Activated CD8-positive, alpha-beta memory T cell treated with anti-CD3 and anti-CD28 coated beads, Interleukin-2, amount 10 ng/mL, durations not matched to agents 7 days and 5 days (primary cell): ENCODE results near the gene TAOK2. TPM values are rescaled to one million over a fixed set of nuclear protein-coding genes. Genes with fewer than 3 reads are reported as not detected.
"Not testable (repeated sequence)": the region's sequence is repeated elsewhere in the genome, so short reads cannot be mapped to it uniquely, and the experiment has no call there.

Experiments
- ATAC-seq: fragments of 150-1000 bp; cut with Tn5 transposase; one replicate; pipeline ENCODE4 v1.10.0; 2021; ENCODE audit warnings: moderate library complexity
- CTCF ChIA-PET: fragments of 350-600 bp; sonication (Branson Sonifier 250); formaldehyde crosslinking; loops from one replicate; lab custom pipeline; 2021; ENCODE audit warnings: antibody characterized with exemption; lab: Charles Lee
- DNase-seq: peaks from one replicate; pipeline ENCODE4 v3.0.0-alpha.2; 2020
- H3K27ac Mint-ChIP-seq: one replicate; pipeline ENCODE4 v1.8.0; 2021; ENCODE audit warnings: mild to moderate bottlenecking, mixed read lengths
- H3K27me3 Mint-ChIP-seq: one replicate; pipeline ENCODE4 v1.8.0; 2021; ENCODE audit warnings: mixed read lengths
- H3K36me3 Mint-ChIP-seq: one replicate; pipeline ENCODE4 v1.8.0; 2021; ENCODE audit warnings: mild to moderate bottlenecking, mixed read lengths
- H3K4me1 Mint-ChIP-seq: one replicate; pipeline ENCODE4 v1.8.0; 2021; ENCODE audit warnings: mixed read lengths
- H3K4me3 Mint-ChIP-seq: one replicate; pipeline ENCODE4 v1.8.0; 2021; ENCODE audit warnings: mild to moderate bottlenecking, moderate library complexity, mixed read lengths
- H3K9me3 Mint-ChIP-seq: one replicate; pipeline ENCODE4 v1.8.0; 2022; ENCODE audit warnings: low read depth, mixed read lengths
- total RNA-seq, 2 experiments: library from RNA; stranded (reverse); gene quantifications; one replicate each; pipeline ENCODE4 v1.2.3, GENCODE V29; 2021

TAOK2 gene
- total RNA-seq, 2 experiments from 2014 or later = 51.1 to 55.3 TPM

DNA sequence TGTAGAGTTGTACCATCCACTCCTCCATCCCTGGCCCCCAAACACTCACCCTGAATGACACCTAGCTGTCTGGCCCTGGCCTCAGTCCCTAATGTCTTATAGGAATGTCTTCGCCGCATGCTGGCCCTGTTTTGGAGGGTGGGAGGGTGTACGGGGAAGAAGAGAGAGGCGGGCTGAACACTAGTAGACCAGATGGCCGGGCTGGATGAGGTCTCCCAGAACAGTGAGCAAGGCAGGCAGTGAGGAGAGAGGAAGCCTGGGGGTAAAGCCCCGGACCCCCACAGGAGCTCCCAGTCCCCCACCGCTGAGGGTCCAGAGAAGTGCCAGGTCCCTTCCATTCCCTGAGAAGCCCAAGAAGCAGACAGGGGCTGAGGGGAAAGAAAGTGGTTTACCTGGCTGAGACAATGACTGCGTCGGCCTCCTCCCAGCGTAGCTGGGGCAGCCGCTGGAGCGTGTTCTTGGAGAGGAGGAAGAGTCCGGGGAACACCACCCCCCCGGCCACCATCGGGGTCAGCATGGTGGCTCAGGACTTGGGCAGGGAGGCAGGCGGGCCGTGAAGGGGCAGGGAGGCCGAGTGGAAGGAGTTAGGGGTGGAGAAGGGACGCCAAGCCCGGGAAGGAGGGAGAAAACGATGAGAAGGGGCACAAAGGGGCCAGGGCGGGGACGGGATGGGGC, 56.5 kb downstream of the TAOK2 start:
- CTCF ChIA-PET = interaction anchor here (0.6 to 4.1 kb wide), 4 partner anchors 9 to 181 kb away, joined by 3 to 39 read pairs (median 28); no protein-coding TSS in a partner anchor
- H3K9me3 Mint-ChIP-seq = no peaks in the 10 kb centered on the region
- no peak overlapping the region for H3K27ac Mint-ChIP-seq
- H3K36me3 Mint-ChIP-seq = no peaks in the 10 kb centered on the region
- H3K4me3 Mint-ChIP-seq = no peak overlapping the region
- no peak for DNase-seq
- peaks cover 65% of the 10 kb centered on the region for H3K27me3 Mint-ChIP-seq
- no peak for ATAC-seq
- H3K4me1 Mint-ChIP-seq = peaks cover 17% of the 10 kb centered on the region

DNA sequence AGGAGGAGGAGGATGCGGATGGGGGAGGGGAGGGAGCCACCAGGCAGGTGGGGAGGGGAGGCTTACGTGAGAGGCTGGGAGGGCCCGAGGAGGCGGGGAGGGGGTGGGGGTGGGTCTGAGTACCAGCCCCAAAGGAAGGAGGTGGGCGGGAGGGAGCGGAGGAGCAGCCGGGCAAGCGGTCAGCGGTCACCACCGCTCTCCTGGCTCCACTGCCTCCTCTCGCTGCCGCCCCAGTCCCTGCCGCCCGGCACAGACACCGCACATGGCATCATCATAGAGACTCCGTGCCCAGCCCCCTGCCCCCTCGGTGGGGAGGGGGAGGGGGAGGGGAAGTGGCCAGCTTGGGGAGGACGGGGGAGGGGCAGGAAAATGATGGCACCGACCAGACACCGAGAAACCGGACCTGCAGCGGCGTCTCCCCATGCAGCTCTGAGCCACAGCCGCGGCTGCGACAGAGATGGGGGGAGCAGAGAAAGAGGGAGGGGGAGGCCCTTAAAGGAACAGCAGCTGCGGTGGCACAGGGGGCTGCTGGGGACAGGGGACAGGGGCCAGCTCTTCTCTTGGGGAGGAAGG, 57.3 kb downstream of the TAOK2 start, which contains the start of gene TLCD3B:
Gene TLCD3B, minus strand, starts transcription at position 431 of the 573 bp plus-strand sequence. CDS start 744 bp downstream, outside the sequence.
- no peak within 1 kb of the TSS for H3K4me3 Mint-ChIP-seq
- no peak for ATAC-seq
- DNase-seq = no peak
- H3K4me1 Mint-ChIP-seq = peaks cover 21% of the 10 kb centered on the region
- H3K9me3 Mint-ChIP-seq = no peaks in the 10 kb centered on the region
- no peaks in the 10 kb centered on the region for H3K36me3 Mint-ChIP-seq
- peaks cover 67% of the 10 kb centered on the region for H3K27me3 Mint-ChIP-seq
- H3K27ac Mint-ChIP-seq = no peak within 1 kb of the TSS
- CTCF ChIA-PET = interaction anchor here (0.7 to 4.1 kb wide), 17 partner anchors 8 to 339 kb away, joined by 3 to 40 read pairs (median 12); partner anchors contain the start of genes ALDOA, C16orf92, HIRIP3 and INO80E

DNA sequence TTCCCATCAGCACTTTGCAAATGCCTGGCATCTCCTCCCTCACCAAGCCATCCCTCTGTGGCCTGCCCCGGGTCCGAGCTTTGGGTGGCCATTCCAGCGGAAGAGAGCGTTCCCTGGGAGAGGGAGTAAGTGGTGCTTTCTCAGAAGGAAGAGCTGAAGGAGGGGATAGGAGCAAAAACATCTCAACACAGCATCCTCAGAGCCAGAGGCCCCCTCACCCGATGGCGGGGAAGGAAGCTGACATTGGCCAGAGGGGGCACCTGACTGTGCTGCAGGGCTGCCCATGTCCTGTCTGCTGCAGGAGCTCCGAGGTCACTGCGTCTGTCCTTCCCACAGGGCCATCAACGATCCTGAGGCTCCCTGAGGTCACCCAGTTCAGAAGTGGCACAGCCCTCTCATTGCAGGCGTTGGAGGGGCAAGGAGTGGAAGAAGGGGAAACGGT, 57.8 kb downstream of the TAOK2 start:
- DNase-seq (no peak), ATAC-seq (no peak)
- peaks cover 21% of the 10 kb centered on the region for H3K4me1 Mint-ChIP-seq
- no peaks in the 10 kb centered on the region for H3K9me3 Mint-ChIP-seq
- H3K27me3 Mint-ChIP-seq = peaks cover 70% of the 10 kb centered on the region
- H3K4me3 Mint-ChIP-seq = no peak overlapping the region
- CTCF ChIA-PET = interaction anchor here (0.6 to 4.1 kb wide), 35 partner anchors 8 to 915 kb away, joined by 3 to 40 read pairs (median 6); partner anchors contain the start of genes ALDOA, ASPHD1, C16orf92 and CDIPT
- H3K27ac Mint-ChIP-seq = no peak overlapping the region
- H3K36me3 Mint-ChIP-seq = no peaks in the 10 kb centered on the region

DNA sequence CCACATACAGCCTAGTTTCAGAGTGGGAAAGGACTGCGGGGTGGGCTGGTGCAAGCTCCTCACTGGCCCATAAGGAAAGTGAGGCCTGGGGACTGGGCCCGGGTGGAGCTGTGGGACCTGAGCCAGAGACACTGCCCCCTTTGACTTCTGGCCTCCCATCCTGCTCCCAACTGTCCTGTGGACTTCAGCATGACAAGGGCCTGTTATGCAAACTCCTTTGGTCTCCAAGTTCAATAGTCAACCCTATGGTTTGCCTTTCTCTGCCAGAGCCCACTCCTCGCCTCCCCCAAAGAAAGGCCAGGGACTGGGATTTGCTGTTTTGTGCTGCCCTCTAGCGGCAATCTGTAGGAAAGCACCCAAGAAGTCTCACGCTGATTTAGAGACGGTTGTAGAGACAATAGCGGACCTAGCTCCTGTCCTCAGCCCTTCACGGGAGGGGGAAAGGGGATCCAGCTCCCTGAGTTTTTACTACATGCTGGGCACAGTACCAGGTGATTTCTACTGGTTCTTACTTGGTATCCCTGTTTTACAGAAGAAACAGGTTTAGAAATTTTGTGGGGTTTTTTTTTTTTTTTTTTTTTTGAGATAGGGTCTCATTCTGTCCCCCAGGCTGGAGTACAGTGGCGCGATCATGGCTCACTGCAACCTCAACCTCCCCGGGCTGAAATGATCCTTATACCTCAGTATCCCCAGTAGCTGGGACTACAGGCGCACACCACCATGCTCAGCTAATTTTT, 58.6 kb downstream of the TAOK2 start:
- Mint-ChIP-seq H3K4me3 (no peak overlapping the region), H3K27ac (no peak overlapping the region), H3K9me3 (no peaks in the 10 kb centered on the region), H3K4me1 (peaks cover 21% of the 10 kb centered on the region), H3K36me3 (no peaks in the 10 kb centered on the region), H3K27me3 (peaks cover 64% of the 10 kb centered on the region)
- peak; percentile 70 for ATAC-seq
- CTCF ChIA-PET = interaction anchor here (0.6 to 4.1 kb wide), 53 partner anchors 9 to 1048 kb away, joined by 3 to 40 read pairs (median 5); partner anchors contain the start of genes ALDOA, ASPHD1, C16orf92 and CDIPT
- DNase-seq = peak; percentile 80

DNA sequence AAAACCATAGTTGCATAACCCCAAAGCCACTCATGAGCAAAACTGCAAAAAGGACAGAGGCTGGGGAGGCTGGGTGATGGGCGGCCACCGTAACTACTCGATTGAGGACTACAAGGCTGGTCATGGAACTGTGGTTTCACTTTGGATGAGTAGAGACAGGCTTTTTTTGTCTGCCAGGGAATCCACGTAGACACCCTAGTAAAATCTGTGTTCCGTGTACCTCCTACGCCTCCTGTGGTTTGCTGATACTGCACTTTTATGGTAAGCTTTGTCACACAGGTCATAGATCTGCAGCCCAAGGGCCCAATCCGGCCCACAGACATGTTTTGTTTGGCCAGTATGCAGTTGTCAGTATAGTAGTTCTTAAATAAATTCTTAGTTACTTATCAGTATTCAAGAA, 59.6 kb downstream of the TAOK2 start:
- Mint-ChIP-seq H3K27me3 (peaks cover 57% of the 10 kb centered on the region), H3K9me3 (no peaks in the 10 kb centered on the region), H3K27ac (no peak overlapping the region), H3K4me3 (no peak overlapping the region), H3K4me1 (peaks cover 21% of the 10 kb centered on the region), H3K36me3 (no peaks in the 10 kb centered on the region)
- CTCF ChIA-PET = interaction anchor here (1.1 to 4.1 kb wide), 13 partner anchors 9 to 332 kb away, joined by 3 to 40 read pairs (median 11); partner anchors contain the start of genes HIRIP3, INO80E and TBX6
- DNase-seq (no peak), ATAC-seq (no peak)

DNA sequence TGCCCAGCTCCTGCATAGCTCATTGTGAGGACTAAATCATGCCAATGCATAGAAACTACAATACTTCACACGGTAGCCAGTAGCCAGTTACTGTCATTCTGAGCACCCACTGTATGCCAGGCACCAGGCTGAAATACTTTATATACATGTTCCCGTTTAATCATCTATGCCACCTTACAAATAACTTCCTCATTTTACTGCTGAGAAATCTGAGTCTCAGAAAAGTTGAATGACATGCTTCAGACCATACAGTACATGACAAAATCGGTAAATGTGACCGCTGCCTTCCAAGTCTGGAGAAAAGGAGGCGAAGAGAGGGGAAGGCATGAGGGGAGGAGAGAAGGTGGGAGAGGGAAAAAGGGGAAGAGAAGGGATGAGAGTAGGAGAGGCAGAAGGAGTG, 66.6 kb downstream of the TAOK2 start:
- H3K27ac Mint-ChIP-seq = no peak overlapping the region
- ATAC-seq (no peak), DNase-seq (no peak)
- no peaks in the 10 kb centered on the region for H3K36me3 Mint-ChIP-seq
- H3K4me1 Mint-ChIP-seq = peaks cover 6% of the 10 kb centered on the region
- CTCF ChIA-PET = interaction anchor here (1.4 to 6.0 kb wide), 2 partner anchors 8 to 13 kb away, joined by 4 to 37 read pairs; partner anchors contain the start of gene TLCD3B
- peaks cover 2% of the 10 kb centered on the region for H3K9me3 Mint-ChIP-seq
- H3K4me3 Mint-ChIP-seq = no peak overlapping the region
- peaks cover 28% of the 10 kb centered on the region for H3K27me3 Mint-ChIP-seq

DNA sequence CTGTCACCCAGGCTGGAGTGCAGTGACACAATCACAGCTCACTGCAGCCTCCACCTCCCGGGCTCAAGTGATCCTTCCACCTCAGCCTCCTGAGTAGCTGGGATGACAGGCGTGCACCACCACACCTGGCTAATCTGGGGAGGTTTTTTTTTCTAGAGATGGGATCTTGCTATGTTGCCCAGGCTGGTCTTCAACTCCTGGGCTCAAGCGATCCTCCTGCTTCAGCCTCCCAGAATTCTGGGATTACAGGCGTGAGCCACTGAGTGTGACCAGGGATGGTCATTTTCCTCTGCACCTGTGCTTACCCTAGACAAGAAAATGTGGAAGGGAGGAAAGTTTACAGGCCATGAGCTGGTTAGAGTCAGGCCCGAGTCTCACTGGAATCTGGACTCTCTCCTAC, 67.0 kb downstream of the TAOK2 start:
- H3K27me3 Mint-ChIP-seq = peaks cover 23% of the 10 kb centered on the region
- ATAC-seq, H3K4me3 Mint-ChIP-seq, H3K4me1 Mint-ChIP-seq, H3K27ac Mint-ChIP-seq, H3K9me3 Mint-ChIP-seq, H3K36me3 Mint-ChIP-seq, DNase-seq: not testable (repeated sequence)
- CTCF ChIA-PET = interaction anchor here (1.1 to 6.0 kb wide), 3 partner anchors 9 to 102 kb away, joined by 4 to 37 read pairs (median 4); partner anchors contain the start of gene TLCD3B

DNA sequence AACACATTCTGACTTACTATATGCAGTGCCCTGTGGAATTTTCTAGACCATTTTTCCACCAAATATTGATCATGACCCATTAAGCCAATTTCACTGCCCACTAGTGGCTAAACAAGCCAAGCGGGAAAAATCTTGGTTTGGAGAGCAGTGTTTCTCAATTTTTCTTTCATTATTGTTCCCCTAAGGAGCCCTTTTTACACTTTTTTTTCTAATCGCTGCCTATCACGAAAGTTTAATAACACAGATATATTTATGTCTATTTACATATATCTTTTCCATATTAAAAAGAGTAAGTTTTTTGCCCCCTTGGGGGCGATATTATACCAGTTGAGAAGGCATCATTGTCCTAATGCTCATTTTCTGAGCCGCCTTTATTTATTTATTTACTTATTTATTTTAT, 68.2 kb downstream of the TAOK2 start:
- ATAC-seq = no peak
- H3K27me3 Mint-ChIP-seq = peaks cover 19% of the 10 kb centered on the region
- CTCF ChIA-PET = interaction anchor here (1.1 to 6.0 kb wide), 3 partner anchors 10 to 101 kb away, joined by 4 to 37 read pairs (median 4); partner anchors contain the start of genes ALDOA and TLCD3B
- peaks cover 3% of the 10 kb centered on the region for H3K9me3 Mint-ChIP-seq
- H3K36me3 Mint-ChIP-seq = no peaks in the 10 kb centered on the region
- H3K27ac Mint-ChIP-seq = no peak overlapping the region
- no peak for DNase-seq
- no peak overlapping the region for H3K4me3 Mint-ChIP-seq
- peaks cover 5% of the 10 kb centered on the region for H3K4me1 Mint-ChIP-seq

Other genes starting within 250 kb of the TAOK2 start
- gene C16orf54, start 227.9 kb upstream of the TAOK2 start, total RNA-seq = 10 to 100 TPM; 39.7 to 51.2 TPM
- not detected for gene ZG16, start 195.6 kb upstream of the TAOK2 start, total RNA-seq
- 100 to 1,000 TPM; 205 to 266 TPM for gene KIF22, start 183.1 kb upstream of the TAOK2 start, total RNA-seq
- gene MAZ, start 167.3 kb upstream of the TAOK2 start, total RNA-seq = 100 to 1,000 TPM; 411 to 434 TPM
- 1 to 10 TPM in 1 of 2 experiments, under 1 TPM in 1; 0.85 to 1.1 TPM for gene PRRT2, start 161.7 kb upstream of the TAOK2 start, total RNA-seq
- gene PAGR1, start 157.7 kb upstream of the TAOK2 start, total RNA-seq = 10 to 100 TPM; 34.3 to 35.2 TPM
- 100 to 1,000 TPM; 110 to 123 TPM for gene MVP, start 153.4 kb upstream of the TAOK2 start, total RNA-seq
- 10 to 100 TPM; 52.0 to 62.0 TPM for gene CDIPT, start 110.6 kb upstream of the TAOK2 start, total RNA-seq
- gene SEZ6L2, start 74.3 kb upstream of the TAOK2 start, total RNA-seq = under 1 TPM in 1 of 2 experiments, not detected in 1; 0.09 TPM
- under 1 TPM in 1 of 2 experiments, not detected in 1; 0.33 TPM for gene ASPHD1, start 73.4 kb upstream of the TAOK2 start, total RNA-seq
- gene KCTD13, start 47.6 kb upstream of the TAOK2 start, total RNA-seq = 10 to 100 TPM; 44.6 to 48.4 TPM
- gene TMEM219, start 11.8 kb upstream of the TAOK2 start, total RNA-seq = 10 to 100 TPM; 56.9 to 67.6 TPM
- gene HIRIP3, start 21.7 kb downstream of the TAOK2 start, total RNA-seq = 10 to 100 TPM; 49.3 to 56.5 TPM
- 100 to 1,000 TPM; 102 to 116 TPM for gene INO80E, start 22.4 kb downstream of the TAOK2 start, total RNA-seq
- under 1 TPM in 1 of 2 experiments, not detected in 1; 0.49 TPM for gene DOC2A, start 37.2 kb downstream of the TAOK2 start, total RNA-seq
- not detected for gene C16orf92, start 49.3 kb downstream of the TAOK2 start, total RNA-seq
- gene TLCD3B, start 57.4 kb downstream of the TAOK2 start, total RNA-seq = 1 to 10 TPM; 1.6 to 6.5 TPM
- 1,000 to 10,000 TPM; 1,292 to 1,318 TPM for gene ALDOA, start 91.9 kb downstream of the TAOK2 start, total RNA-seq
- gene PPP4C, start 102.1 kb downstream of the TAOK2 start, total RNA-seq = 100 to 1,000 TPM; 149 to 161 TPM
- gene TBX6, start 118.1 kb downstream of the TAOK2 start, total RNA-seq = 1 to 10 TPM; 2.0 to 2.9 TPM
- gene YPEL3, start 122.3 kb downstream of the TAOK2 start, total RNA-seq = 10 to 100 TPM; 47.2 to 47.8 TPM
- 10 to 100 TPM in 1 of 2 experiments, 1 to 10 TPM in 1; 8.1 to 19.5 TPM for gene GDPD3, start 139.7 kb downstream of the TAOK2 start, total RNA-seq
- gene MAPK3, start 149.4 kb downstream of the TAOK2 start, total RNA-seq = 10 to 100 TPM; 67.1 to 95.1 TPM
- gene CORO1A, start 209.7 kb downstream of the TAOK2 start, total RNA-seq = 1,000 to 10,000 TPM; 1,639 to 1,875 TPM
- gene BOLA2B, start 219.8 kb downstream of the TAOK2 start, total RNA-seq = 100 to 1,000 TPM; 210 to 238 TPM
- gene SLX1A, start 220.0 kb downstream of the TAOK2 start, total RNA-seq = 100 to 1,000 TPM; 109 to 121 TPM
- 10 to 100 TPM; 23.4 to 29.6 TPM for gene SULT1A3, start 225.4 kb downstream of the TAOK2 start, total RNA-seq